ENCODE data around the gene CDK12.
"Not testable (repeated sequence)": the region's sequence is repeated elsewhere in the genome, so short reads cannot be mapped to it uniquely, and the experiment has no call there.

The CDK12 gene

GRCh38 chr17:39507511-39507910 lies 46.2 kb downstream of the CDK12 start:
- DNase-seq, result no peak

DNA sequence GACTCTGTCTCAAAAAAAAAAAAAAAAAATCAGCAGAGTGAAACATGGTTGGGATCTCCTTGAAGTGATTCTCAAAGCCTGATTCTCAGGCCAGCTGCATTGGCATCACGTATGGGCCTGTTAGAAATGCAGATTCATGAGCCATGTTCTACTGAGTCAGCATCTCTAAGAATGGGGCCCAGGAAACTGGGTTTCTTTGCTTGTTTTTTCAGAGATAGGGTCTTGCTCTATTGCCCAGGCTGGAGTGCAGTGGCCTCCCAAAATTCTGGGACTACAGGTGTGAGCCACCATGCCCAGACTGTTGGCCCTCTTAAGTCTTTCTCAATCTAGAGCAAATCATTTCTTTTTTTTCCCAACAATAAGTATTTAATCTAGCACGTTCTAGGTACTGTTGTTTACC lies 47.7 kb downstream of the CDK12 start:
- DNase-seq, result no peak

DNA sequence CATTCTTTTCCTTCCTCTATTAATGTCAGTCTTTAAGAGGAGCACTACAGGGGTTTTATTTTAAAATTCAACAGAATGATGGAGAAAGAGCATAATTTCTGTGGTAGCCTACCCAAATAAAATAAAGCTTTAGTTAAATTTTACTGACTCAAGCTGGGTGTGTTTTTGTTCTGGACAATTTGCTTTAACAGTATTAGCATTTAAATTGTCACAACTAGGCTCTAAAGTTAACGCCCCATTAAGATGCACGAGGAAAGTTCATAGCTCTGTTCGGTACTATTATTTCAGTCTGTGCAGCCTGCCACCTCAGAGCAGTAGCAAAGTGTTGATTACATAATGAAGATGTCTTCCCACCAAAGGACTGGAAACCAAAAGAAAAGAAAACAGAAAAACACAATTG lies 52.0 kb downstream of the CDK12 start:
- no peak for DNase-seq

DNA sequence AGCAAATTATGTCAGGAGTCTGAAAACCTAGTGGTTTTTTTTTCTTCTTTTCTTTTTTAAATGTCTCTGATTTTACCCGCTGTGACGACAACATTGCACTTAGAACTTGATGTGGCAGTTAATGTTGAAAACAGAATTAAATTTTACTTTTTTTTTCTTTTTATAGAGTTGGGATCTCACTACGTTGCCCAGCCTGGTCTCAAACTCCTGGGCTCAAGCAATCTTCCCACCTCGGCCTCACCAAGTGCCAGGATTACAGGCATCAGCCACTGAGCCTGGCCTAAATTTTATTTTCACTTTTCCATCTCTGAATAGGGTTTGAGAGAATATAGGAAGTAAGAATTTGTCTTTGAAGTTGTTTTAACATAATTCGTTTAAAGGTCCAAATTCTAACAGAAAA lies 52.6 kb downstream of the CDK12 start:
- DNase-seq, result no peak

DNA sequence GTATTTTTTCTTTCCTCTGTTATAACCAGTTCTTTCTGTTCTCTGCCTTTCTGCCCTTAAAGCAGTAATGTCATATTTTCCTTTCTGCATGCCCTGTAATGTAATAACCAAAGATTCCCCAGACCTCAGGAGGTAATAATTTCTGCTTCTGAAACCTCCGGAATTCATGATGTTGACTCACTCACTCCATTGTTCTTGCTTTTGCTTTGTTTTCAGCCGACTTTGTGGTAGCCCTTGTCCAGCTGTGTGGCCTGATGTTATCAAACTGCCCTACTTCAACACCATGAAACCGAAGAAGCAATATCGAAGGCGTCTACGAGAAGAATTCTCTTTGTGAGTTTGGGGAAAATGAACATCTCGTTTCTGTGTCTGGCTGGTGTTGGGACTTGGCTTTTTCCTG lies 55.9 kb downstream of the CDK12 start:
- no peak for DNase-seq

- no peak for DNase-seq
These were observed 64.7 kb downstream of the CDK12 start for GRCh38 chr17:39525801-39526506.

- no peak for DNase-seq
These were observed 66.0 kb downstream of the CDK12 start for GRCh38 chr17:39527220-39527813.

DNA sequence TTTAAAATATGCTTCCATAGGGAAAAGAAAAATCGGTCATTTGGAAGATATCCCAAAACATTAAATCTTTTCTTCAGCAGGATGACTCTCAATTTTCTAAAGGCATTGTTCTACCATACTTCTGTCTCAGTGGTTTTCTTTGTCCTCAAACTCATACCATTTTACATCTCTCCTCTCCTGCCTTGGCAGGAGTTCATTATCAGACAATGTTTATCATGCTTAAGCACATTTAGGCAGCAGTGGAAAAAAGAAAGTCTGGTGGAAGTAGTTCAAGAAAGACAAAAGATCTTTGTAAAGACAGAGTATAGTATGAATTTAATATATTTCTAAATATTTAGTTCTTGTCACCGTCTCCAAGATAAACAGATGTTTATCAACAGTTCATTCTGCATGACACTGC lies 68.2 kb downstream of the CDK12 start:
- DNase-seq, result no peak

GRCh38 chr17:39530513-39530912 lies 69.2 kb downstream of the CDK12 start:
- no peak for DNase-seq

GRCh38 chr17:39531252-39531651 lies 70.0 kb downstream of the CDK12 start:
- DNase-seq, result no peak

DNA sequence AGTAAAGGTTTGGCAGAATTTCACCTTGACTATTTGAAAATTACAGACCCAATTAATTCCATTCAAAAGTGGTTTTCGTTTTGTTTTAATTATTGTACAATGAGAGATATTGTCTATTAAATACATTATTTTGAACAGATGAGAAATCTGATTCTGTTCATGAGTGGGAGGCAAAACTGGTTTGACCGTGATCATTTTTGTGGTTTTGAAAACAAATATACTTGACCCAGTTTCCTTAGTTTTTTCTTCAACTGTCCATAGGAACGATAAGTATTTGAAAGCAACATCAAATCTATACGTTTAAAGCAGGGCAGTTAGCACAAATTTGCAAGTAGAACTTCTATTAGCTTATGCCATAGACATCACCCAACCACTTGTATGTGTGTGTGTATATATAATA lies 72.6 kb downstream of the CDK12 start:
- no peak for DNase-seq

- DNase-seq, result no peak
These were observed 73.6 kb downstream of the CDK12 start for GRCh38 chr17:39534768-39535405.

DNA sequence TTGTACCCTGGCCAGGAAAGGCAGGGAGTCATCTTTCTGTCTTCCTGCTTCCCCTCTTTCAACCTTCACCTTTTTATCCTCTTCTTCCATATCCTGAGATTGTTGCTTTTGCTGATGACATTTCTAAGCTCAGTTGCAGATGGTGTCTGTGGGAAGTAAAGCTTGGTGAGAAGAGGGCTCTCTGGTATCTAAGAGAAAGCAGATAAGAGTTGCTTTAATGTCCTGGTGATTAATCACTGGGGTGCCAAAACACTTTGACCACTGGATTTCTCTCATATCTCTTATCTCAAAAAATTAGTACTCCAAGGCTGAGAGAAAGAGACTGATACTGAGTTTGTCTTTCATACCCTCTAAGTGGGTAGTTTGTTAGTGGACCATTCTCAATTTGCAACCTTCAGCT lies 75.2 kb downstream of the CDK12 start:
- no peak for DNase-seq

DNA sequence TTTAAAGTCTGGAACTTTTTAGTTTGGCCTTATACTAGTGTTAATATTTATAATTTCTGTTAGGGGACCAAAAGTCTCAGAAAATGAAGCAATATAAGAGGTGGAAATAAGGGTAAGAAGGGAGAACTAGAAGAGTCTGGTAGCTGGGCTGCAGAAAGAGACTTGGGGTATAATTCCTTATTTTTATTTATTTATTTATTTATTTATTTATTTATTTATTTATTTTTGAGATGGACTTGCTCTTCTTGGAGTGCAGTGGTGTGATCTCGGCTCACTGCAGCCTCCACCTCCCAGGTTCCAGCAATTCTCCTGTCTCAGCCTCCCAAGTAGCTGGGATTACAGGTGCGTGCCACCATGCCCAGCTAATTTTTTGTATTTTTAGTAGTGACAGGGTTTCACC lies 76.1 kb downstream of the CDK12 start:
- DNase-seq, result not testable (repeated sequence)

- no peak for DNase-seq
These were observed 77.6 kb downstream of the CDK12 start for GRCh38 chr17:39538866-39539265.

GRCh38 chr17:39540611-39541010 lies 79.3 kb downstream of the CDK12 start:
- DNase-seq, result no peak

DNA sequence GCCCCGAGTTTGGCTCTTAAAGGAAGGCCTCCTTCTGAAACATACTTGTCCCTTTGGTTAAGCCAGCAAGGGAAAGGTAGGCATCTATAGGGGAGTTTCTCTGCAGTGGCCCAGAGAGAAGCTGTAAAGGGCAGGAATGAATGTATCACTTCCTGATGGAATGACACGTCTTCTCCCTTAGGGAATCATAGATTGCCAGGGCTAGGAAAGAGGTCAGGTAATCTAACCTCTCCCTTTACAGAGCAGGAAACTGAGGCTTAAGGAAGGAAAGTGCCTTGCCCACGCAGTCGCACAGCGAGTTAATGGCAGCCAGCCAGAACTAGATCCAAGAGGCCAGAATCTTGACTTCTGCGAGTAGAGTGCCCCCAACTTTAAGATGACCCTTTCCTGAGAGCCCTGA lies 80.4 kb downstream of the CDK12 start:
- no peak for DNase-seq

- DNase-seq, result no peak
These were observed 81.9 kb downstream of the CDK12 start for GRCh38 chr17:39543176-39543575.

DNA sequence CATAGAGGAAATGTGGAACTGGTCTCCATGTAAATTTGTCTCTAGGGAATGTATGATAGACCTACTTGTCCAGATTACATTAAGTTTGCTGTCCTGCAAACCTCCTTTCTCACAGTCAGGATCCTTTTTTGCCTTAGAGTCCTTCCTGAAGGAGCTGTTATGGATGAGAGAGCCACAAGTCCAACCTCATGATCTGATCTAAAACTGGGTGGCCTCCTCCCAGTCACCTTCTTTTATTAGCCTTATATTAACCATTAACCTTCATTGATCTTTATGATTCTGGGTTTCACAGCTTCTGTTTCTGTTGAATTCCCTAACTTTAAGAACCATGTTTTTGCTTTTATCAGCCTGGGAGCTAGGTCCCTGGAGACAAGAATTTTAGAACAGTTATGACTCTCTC lies 82.4 kb downstream of the CDK12 start:
- DNase-seq, result no peak

DNA sequence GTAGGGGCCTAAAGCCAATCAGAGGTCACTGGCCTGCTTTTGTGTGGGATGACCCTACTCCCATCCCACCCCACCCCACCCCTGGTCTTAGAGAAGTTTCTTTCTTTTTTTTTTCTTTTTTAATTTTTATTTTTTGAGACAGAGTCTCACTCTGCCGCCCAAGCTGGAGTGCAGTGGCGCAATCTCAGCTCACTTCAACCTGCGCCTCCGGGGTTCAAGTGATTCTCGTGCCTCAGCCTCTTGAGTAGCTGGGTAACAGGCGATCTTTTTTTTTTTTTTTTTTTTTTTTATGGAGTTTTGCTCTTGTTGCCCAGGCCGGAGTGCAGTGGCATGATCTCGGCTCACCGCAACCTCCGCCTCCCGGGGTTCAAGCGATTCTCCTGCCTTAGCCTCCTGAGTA lies 83.1 kb downstream of the CDK12 start:
- not testable (repeated sequence) for DNase-seq

DNA sequence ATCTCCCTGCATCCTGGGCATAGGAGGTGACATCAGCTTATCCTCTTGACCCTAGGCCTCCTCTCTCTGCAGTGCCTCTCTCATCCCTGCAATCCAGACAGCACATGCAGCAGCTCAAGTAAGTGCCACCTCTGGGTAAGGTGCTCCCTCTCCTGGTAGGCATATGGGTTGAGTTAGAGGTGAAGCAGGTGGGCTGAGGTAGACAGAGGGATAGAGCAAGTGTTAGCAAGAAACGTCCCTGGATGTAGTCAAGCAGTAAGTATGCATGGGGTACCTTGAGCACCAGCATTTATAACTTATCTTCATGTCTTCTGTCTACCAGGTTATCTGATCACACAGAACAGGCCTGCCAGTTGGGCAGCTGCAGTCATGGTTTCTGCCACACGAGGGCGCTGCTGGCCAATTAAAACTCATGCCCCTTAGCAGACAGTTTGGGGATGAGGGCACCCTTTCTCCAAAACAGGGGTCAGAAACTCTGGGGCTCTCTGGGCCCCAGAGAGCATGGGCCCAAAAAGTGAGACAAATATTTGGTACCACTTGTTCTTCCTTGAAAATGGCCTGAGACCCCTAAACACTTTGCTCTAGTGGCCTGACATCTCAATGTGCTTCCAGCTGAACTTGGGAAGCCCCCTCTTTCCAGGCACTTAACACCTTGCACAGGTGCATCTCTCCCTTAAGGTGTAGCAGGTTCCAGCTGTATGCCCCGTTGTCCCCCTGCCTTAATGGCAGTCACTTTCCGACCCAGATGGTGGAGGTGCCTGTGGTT lies 86.6 kb downstream of the CDK12 start:
- DNase-seq, result peak; percentile 65

DNA sequence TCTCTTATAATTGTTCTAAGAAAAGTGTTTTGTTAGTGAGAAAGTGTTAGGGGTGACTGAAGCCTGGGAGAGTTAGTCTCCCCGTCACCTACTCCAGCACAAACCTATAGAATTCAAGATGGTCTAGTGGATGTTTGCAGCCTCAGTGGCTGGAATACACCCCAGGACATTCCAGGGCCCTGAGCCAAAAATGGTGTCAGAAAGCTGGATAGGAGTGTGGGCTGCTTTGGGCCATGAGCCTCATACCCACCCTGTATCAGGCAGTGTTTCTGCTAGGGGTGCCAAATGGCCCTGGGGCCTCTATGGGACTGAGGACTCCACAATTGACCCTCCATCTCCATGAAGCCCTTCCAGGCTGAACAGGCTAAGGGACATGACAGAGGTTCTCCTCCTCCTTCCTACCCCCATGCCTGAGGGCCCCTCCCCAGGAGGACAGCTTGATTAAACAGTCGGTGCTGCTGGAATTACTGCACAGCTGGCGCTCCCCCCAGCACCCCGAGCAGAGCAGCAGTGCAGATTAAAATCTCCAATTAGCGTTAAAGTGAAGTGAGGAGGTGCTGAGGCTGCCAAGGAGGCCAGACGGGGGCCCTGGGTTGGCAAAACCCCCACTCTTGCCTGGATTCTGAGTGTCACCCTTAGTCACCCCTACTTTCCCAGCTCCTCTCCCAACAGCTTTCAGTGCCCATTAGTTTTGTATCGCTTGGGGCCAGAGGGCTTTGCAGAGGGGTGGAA lies 87.4 kb downstream of the CDK12 start:
- no peak for DNase-seq
